K562 (cell line): ENCODE results near the gene TOX2. TPM values are rescaled to one million over a fixed set of nuclear protein-coding genes. Genes with fewer than 3 reads are reported as not detected.

Source experiments
- ATAC-seq: fragments of 200-7000 bp; cut with Tn5 transposase; 3 replicates; pipeline ENCODE4 v1.9.1; 2020; ENCODE audit warnings: moderate library complexity
- BruUV-seq: library from RNA; stranded (reverse); fragments of 400-500 nt; replicated peaks from 2 replicates; lab custom pipeline; 2021; lab: Mats Ljungman, UMichigan
- CTCF ChIA-PET: fragments of 300-600 bp; formaldehyde crosslinking; extraction: SDS; loops from one replicate; lab custom pipeline; 2021; ENCODE audit warnings: low intra/inter-chr PET ratio; lab: Yijun Ruan, JAX
- POLR2A ChIA-PET: fragments of 300-600, 350-650 bp; sonication (Branson Sonifier 250); formaldehyde crosslinking; extraction: SDS; loops from one replicate; lab custom pipeline; 2021; ENCODE audit warnings: antibody characterized with exemption, inconsistent platforms; lab: Yijun Ruan, JAX
- DNase-seq, 4 experiments: peaks; one replicate each; pipeline versions ENCODE4 v3.0.0 to v3.0.0-alpha.2; 2011 to 2018; ENCODE audit warnings: low spot score in 3 of 4, mixed read lengths in 3 of 4; ENCODE audit errors: extremely low read depth in 1 of 4
- FAIRE-seq: peaks from 2 replicates; lab custom pipeline; 2011; peaks lifted over from hg19 to GRCh38; lab: Jason Lieb, UNC
- H2AFZ ChIP-seq: 2 replicates; pipeline ENCODE4 v1.6.0; 2011; ENCODE audit warnings: low read depth, low read length, control low read depth, inconsistent platforms
- H3K27ac ChIP-seq: fragments of 200-600 bp; 3 replicates; pipeline ENCODE4 v1.8.0; 2011; ENCODE audit warnings: low read depth, mild to moderate bottlenecking, control low read depth, inconsistent platforms, low read length, moderate library complexity, mixed read lengths; ENCODE audit errors: extremely low read depth
- H3K27me3 ChIP-seq, 2 experiments: fragments of 300-600 bp in 1 of 2; 2 replicates in 1 of 2; 3 replicates in 1 of 2; pipeline versions ENCODE4 v1.6.0 to v1.8.0; 2011; ENCODE audit warnings: inconsistent platforms in 2 of 2, low read length in 2 of 2, mild to moderate bottlenecking in 1 of 2, mixed read lengths in 1 of 2, moderate library complexity in 1 of 2; ENCODE audit not compliant: control insufficient read depth in 2 of 2, insufficient read depth in 2 of 2
- H3K36me3 ChIP-seq: fragments of 300-600 bp; 3 replicates; pipeline ENCODE4 v1.8.0; 2011; ENCODE audit warnings: mild to moderate bottlenecking, low read length, inconsistent platforms; ENCODE audit not compliant: control insufficient read depth, insufficient read depth
- H3K4me1 ChIP-seq, 2 experiments: fragments of 200-600 bp in 1 of 2; replicated peaks in 1 of 2; 2 replicates in 1 of 2; 3 replicates in 1 of 2; pipeline versions ENCODE4 v1.5.1 to v1.8.0; 2011; ENCODE audit warnings: inconsistent platforms in 2 of 2, low read length in 2 of 2, mild to moderate bottlenecking in 1 of 2, mixed read lengths in 1 of 2, moderate library complexity in 1 of 2; ENCODE audit not compliant: control insufficient read depth in 2 of 2, insufficient read depth in 2 of 2
- H3K4me2 ChIP-seq: 2 replicates; pipeline ENCODE4 v1.6.1; 2011; ENCODE audit warnings: low read length, control low read depth, inconsistent platforms, mixed read lengths; ENCODE audit not compliant: insufficient read depth
- H3K4me3 ChIP-seq: fragments of 200-600 bp; sonication (generic), shearing (Covaris generic); 2 replicates; pipeline ENCODE4 v1.5.1; 2016; ENCODE audit warnings: control low read depth, inconsistent platforms
- H3K79me2 ChIP-seq: fragments of 200-600 bp; 3 replicates; pipeline ENCODE4 v1.8.0; 2011; ENCODE audit warnings: low read length, inconsistent platforms; ENCODE audit not compliant: control insufficient read depth, insufficient read depth
- H3K9ac ChIP-seq, 2 experiments: 2 replicates each; pipeline versions ENCODE4 v1.6.0 to v1.6.1; 2011; ENCODE audit warnings: low read depth in 2 of 2, low read length in 2 of 2, control low read depth in 1 of 2, inconsistent platforms in 1 of 2, mild to moderate bottlenecking in 1 of 2, mixed read lengths in 1 of 2; ENCODE audit not compliant: insufficient read depth in 1 of 2
- H3K9me1 ChIP-seq: one replicate; pipeline ENCODE4 v1.6.0; 2011; ENCODE audit warnings: inconsistent platforms, mild to moderate bottlenecking, low read length, moderate library complexity; ENCODE audit not compliant: control insufficient read depth, insufficient read depth
- H3K9me3 ChIP-seq: replicated peaks from 2 replicates; pipeline ENCODE4 v1.5.1; 2011; ENCODE audit warnings: low read depth, low read length, inconsistent platforms; ENCODE audit not compliant: control insufficient read depth, insufficient read depth
- H4K20me1 ChIP-seq: replicated peaks from 2 replicates; pipeline ENCODE4 v1.6.1; 2011; ENCODE audit warnings: low read length, inconsistent platforms, mixed read lengths; ENCODE audit not compliant: control insufficient read depth, insufficient read depth
- ARID2 ChIP-seq: fragments of 450-650 bp; IDR thresholded peaks from 2 replicates; pipeline ENCODE4 v1.6.1; 2017; ENCODE audit warnings: antibody characterized with exemption, mild to moderate bottlenecking
- MXI1 ChIP-seq: IDR thresholded peaks from 2 replicates; pipeline ENCODE4 v1.6.1; 2011; ENCODE audit warnings: low read depth, mild to moderate bottlenecking, improper control_type of control experiment, low read length
- WGBS: fragments of 100-300 bp; shearing (Covaris generic); methylation state at CpG from one replicate; pipeline ENCODE4 v1.1.6; 2016; ENCODE audit warnings: low coverage, mixed read lengths; ENCODE audit not compliant: insufficient coverage; ENCODE audit errors: missing lambda C conversion rate; 5-methylcytosine and 5-hydroxymethylcytosine counted together
- in situ Hi-C: fragments of 300-500 bp; cut with MboI; formaldehyde crosslinking; loops from 4 replicates; pipeline ENCODE4 v1.15.0; 2018; ENCODE audit warnings: inconsistent platforms, mixed read lengths
- intact Hi-C: fragments of 100-400 bp; cut with micrococcal nuclease; formaldehyde crosslinking; loops from 2 replicates; pipeline ENCODE4 v1.14.2; 2022
- polyA plus RNA-seq, 8 experiments: library from polyadenylated mRNA; depleted of rRNA in 4 of 8; stranded (reverse) in 5 of 8; unstranded in 3 of 8; fragments of >200 nt; fragmentation: Nextera tagmentation in 2 of 8; fragmentation: Illumina TruSeq in 1 of 8; extraction: Ambion mirVana in 2 of 8; extraction: Trizol in 1 of 8; gene quantifications; 2 replicates each; pipeline versions ENCODE4 v1.2.1 to v1.2.3, GENCODE V29; 2011 to 2014; ENCODE audit warnings: inconsistent platforms in 1 of 8, missing spikeins in 1 of 8
- total RNA-seq, 7 experiments: library from RNA; depleted of rRNA in 6 of 7; stranded (reverse); fragments of >200 nt in 6 of 7; fragmentation: Illumina TruSeq in 2 of 7; extraction: Trizol in 2 of 7; gene quantifications; 2 replicates each; pipeline versions ENCODE4 v1.2.1 to v1.2.3, GENCODE V29; 2011 to 2021; ENCODE audit warnings: low replicate concordance in 1 of 7
- TF ChIP-seq, protein P1 (sequence below): fragments of 250-450 bp; sonication (Bioruptor Pico); IDR thresholded peaks from 2 replicates; pipeline ENCODE4 v1.8.0; 2022; ENCODE audit warnings: moderate library complexity, mild to moderate bottlenecking, inconsistent platforms
- TF ChIP-seq, protein P2 (sequence below): fragments of 200-600 bp; sonication (generic); IDR thresholded peaks from one replicate; pipeline ENCODE4 v1.6.1; 2012; ENCODE audit warnings: mild to moderate bottlenecking, low read depth, low read length, inconsistent platforms

The TOX2 gene
- total and polyA plus RNA-seq, 9 of the 15 experiments (the other 6 are each of a cell fraction or from before 2014, with no cell fraction given) = not detected

DNA sequence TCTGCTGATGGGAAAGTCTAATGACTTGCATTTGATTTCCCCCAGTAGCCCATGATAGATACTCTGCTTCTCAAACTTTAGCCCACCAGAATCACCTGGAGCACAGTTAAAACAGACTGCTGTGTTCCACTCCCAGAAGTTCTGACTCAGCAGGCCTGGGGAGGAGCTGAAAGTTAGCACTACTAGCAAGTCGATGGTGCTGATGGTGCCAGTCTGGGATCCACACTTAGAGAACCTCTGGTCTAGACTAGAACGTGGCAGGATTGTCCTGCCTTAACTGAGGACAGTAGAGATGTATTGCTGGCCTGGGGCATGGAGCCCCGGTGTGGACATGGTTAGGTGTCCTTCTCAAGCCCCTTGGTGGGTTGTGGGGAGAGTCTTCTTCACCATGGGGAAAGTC is 8.7 kb downstream of the TOX2 start:
- no TSS peak for BruUV-seq
- H4K20me1 ChIP-seq = no peaks in the 10 kb centered on the region
- CTCF ChIA-PET = no interaction called here

More for the DNA sequence above, 8.7 kb downstream of the TOX2 start:
- no peaks in the 10 kb centered on the region for H3K79me2 ChIP-seq
- POLR2A ChIA-PET = no interaction called here
- ATAC-seq = no peak
- H3K9me3 ChIP-seq = no peaks in the 10 kb centered on the region
- WGBS = 0% methylated on average over 3 of the region's 3 CpGs
- no peak overlapping the region for H2AFZ ChIP-seq
- no peak for FAIRE-seq
- H3K9me1 ChIP-seq = no peaks in the 10 kb centered on the region
- no peak overlapping the region for H3K27ac ChIP-seq
- TF ChIP-seq, protein P1, sequence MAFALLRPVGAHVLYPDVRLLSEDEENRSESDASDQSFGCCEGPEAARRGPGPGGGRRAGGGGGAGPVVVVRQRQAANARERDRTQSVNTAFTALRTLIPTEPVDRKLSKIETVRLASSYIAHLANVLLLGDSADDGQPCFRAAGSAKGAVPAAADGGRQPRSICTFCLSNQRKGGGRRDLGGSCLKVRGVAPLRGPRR = no peak
- TF ChIP-seq ARID2 (no peak), MXI1 (no peak)
- TF ChIP-seq, protein P2, sequence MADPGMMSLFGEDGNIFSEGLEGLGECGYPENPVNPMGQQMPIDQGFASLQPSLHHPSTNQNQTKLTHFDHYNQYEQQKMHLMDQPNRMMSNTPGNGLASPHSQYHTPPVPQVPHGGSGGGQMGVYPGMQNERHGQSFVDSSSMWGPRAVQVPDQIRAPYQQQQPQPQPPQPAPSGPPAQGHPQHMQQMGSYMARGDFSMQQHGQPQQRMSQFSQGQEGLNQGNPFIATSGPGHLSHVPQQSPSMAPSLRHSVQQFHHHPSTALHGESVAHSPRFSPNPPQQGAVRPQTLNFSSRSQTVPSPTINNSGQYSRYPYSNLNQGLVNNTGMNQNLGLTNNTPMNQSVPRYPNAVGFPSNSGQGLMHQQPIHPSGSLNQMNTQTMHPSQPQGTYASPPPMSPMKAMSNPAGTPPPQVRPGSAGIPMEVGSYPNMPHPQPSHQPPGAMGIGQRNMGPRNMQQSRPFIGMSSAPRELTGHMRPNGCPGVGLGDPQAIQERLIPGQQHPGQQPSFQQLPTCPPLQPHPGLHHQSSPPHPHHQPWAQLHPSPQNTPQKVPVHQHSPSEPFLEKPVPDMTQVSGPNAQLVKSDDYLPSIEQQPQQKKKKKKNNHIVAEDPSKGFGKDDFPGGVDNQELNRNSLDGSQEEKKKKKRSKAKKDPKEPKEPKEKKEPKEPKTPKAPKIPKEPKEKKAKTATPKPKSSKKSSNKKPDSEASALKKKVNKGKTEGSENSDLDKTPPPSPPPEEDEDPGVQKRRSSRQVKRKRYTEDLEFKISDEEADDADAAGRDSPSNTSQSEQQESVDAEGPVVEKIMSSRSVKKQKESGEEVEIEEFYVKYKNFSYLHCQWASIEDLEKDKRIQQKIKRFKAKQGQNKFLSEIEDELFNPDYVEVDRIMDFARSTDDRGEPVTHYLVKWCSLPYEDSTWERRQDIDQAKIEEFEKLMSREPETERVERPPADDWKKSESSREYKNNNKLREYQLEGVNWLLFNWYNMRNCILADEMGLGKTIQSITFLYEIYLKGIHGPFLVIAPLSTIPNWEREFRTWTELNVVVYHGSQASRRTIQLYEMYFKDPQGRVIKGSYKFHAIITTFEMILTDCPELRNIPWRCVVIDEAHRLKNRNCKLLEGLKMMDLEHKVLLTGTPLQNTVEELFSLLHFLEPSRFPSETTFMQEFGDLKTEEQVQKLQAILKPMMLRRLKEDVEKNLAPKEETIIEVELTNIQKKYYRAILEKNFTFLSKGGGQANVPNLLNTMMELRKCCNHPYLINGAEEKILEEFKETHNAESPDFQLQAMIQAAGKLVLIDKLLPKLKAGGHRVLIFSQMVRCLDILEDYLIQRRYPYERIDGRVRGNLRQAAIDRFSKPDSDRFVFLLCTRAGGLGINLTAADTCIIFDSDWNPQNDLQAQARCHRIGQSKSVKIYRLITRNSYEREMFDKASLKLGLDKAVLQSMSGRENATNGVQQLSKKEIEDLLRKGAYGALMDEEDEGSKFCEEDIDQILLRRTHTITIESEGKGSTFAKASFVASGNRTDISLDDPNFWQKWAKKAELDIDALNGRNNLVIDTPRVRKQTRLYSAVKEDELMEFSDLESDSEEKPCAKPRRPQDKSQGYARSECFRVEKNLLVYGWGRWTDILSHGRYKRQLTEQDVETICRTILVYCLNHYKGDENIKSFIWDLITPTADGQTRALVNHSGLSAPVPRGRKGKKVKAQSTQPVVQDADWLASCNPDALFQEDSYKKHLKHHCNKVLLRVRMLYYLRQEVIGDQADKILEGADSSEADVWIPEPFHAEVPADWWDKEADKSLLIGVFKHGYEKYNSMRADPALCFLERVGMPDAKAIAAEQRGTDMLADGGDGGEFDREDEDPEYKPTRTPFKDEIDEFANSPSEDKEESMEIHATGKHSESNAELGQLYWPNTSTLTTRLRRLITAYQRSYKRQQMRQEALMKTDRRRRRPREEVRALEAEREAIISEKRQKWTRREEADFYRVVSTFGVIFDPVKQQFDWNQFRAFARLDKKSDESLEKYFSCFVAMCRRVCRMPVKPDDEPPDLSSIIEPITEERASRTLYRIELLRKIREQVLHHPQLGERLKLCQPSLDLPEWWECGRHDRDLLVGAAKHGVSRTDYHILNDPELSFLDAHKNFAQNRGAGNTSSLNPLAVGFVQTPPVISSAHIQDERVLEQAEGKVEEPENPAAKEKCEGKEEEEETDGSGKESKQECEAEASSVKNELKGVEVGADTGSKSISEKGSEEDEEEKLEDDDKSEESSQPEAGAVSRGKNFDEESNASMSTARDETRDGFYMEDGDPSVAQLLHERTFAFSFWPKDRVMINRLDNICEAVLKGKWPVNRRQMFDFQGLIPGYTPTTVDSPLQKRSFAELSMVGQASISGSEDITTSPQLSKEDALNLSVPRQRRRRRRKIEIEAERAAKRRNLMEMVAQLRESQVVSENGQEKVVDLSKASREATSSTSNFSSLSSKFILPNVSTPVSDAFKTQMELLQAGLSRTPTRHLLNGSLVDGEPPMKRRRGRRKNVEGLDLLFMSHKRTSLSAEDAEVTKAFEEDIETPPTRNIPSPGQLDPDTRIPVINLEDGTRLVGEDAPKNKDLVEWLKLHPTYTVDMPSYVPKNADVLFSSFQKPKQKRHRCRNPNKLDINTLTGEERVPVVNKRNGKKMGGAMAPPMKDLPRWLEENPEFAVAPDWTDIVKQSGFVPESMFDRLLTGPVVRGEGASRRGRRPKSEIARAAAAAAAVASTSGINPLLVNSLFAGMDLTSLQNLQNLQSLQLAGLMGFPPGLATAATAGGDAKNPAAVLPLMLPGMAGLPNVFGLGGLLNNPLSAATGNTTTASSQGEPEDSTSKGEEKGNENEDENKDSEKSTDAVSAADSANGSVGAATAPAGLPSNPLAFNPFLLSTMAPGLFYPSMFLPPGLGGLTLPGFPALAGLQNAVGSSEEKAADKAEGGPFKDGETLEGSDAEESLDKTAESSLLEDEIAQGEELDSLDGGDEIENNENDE = no peak
- H3K4me3 ChIP-seq = no peak overlapping the region
- no peaks in the 10 kb centered on the region for H3K36me3 ChIP-seq
- no peak for DNase-seq
- in situ Hi-C loops (no loop called here), intact Hi-C loops (no loop called here)
- H3K4me1 ChIP-seq = no peaks in the 10 kb centered on the region
- no peak overlapping the region for H3K4me2 ChIP-seq
- no peak overlapping the region for H3K9ac ChIP-seq
- H3K27me3 ChIP-seq = peaks cover 6 to 22% of the 10 kb centered on the region in 2 experiments; a peak in 4 of 5 replicates
